GM10248 (cell line): ENCODE data around the gene RUFY3.

Experiments
- CTCF ChIA-PET: fragments of 300-600 bp; sonication (Branson Sonifier 250); formaldehyde crosslinking; extraction: SDS; loops from one replicate; lab custom pipeline; 2021; ENCODE audit warnings: antibody characterized with exemption; lab: Yijun Ruan, JAX
- POLR2A ChIA-PET: fragments of 350-650 bp; sonication (Branson Sonifier 250); formaldehyde crosslinking; extraction: SDS; loops from one replicate; lab custom pipeline; 2020; ENCODE audit warnings: antibody characterized with exemption; lab: Yijun Ruan, JAX
- DNase-seq: peaks from one replicate; pipeline ENCODE4 v3.0.0; 2012; ENCODE audit errors: extremely low spot score
- CTCF ChIP-seq: IDR thresholded peaks from 2 replicates; pipeline ENCODE4 v1.5.1; 2012; ENCODE audit warnings: mild to moderate bottlenecking, low read depth; ENCODE audit errors: extremely low read depth, missing control alignments, control extremely low read depth

Gene RUFY3

GRCh38 chr4:70705183-70706043, 16.4 kb upstream of the RUFY3 start:
- CTCF ChIA-PET = interaction anchor here (0.8 to 4.0 kb wide), 19 partner anchors 9 to 305 kb away, joined by 3 to 47 read pairs (median 4); partner anchors contain the start of genes RUFY3 and UTP3
- peak; percentile 18 for TF ChIP-seq CTCF
- POLR2A ChIA-PET = interaction anchor here (1.2 kb wide), 1 partner anchor 49 kb away, joined by 4 read pairs; no protein-coding TSS in a partner anchor
- peak; percentile 82 for DNase-seq

GRCh38 chr4:70706044-70706461, 15.7 kb upstream of the RUFY3 start:
- ChIA-PET CTCF (interaction anchor here (0.7 to 4.0 kb wide), 12 partner anchors 9 to 198 kb away, joined by 3 to 21 read pairs (median 4); partner anchors contain the start of gene UTP3), POLR2A (no interaction called here)
- no peak for DNase-seq
- no peak for TF ChIP-seq CTCF

- DNase-seq = no peak
- POLR2A ChIA-PET = no interaction called here
- CTCF ChIA-PET = interaction anchor here (0.7 to 4.0 kb wide), 11 partner anchors 9 to 197 kb away, joined by 3 to 21 read pairs (median 4); partner anchors contain the start of gene UTP3
Observed at GRCh38 chr4:70706516-70706915, 15.2 kb upstream of the RUFY3 start.

GRCh38 chr4:70709611-70710205, 12.1 kb upstream of the RUFY3 start:
- ChIA-PET POLR2A (no interaction called here), CTCF (no interaction called here)
- no peak for DNase-seq
- TF ChIP-seq CTCF = no peak

More at GRCh38 chr4:70706516-70706915, 15.2 kb upstream of the RUFY3 start:
- no peak for TF ChIP-seq CTCF

- ChIA-PET POLR2A (no interaction called here), CTCF (interaction anchor here (2.0 to 3.3 kb wide), 2 partner anchors 8 to 23 kb away, joined by 8 to 12 read pairs; no protein-coding TSS in a partner anchor)
- no peak for DNase-seq
- TF ChIP-seq CTCF = no peak
Observed at GRCh38 chr4:70711599-70711998, 10.2 kb upstream of the RUFY3 start.

- ChIA-PET CTCF (interaction anchor here (2.0 to 3.3 kb wide), 2 partner anchors 8 to 23 kb away, joined by 8 to 12 read pairs; no protein-coding TSS in a partner anchor), POLR2A (no interaction called here)
- TF ChIP-seq CTCF = no peak
- DNase-seq = no peak
Observed at GRCh38 chr4:70712150-70712549, 9.6 kb upstream of the RUFY3 start.
